Dermis microvascular lymphatic vessel endothelial cell (primary cell): ENCODE results near the gene FGD4. TPM values are rescaled to one million over a fixed set of nuclear protein-coding genes. Genes with fewer than 3 reads are reported as not detected.

Experiments used
- DNase-seq, 2 donors: peaks; one replicate each; pipeline versions ENCODE4 v3.0.0 to v3.0.0-alpha.2; 2010; ENCODE audit warnings: low read depth in 2 of 2
- total RNA-seq: library from RNA; depleted of rRNA; stranded (reverse); fragments of >200 nt; gene quantifications from 2 replicates; pipeline ENCODE4 v1.2.1, GENCODE V29; 2014

Gene FGD4
- total RNA-seq, 1 donor from 2014 or later: 9.2 TPM

GRCh38 chr12:32402946-32403345, 3.6 kb downstream of the FGD4 start:
- no peak for DNase-seq

- DNase-seq: no peak
These were observed 8.4 kb downstream of the FGD4 start for GRCh38 chr12:32407795-32408194.

GRCh38 chr12:32413412-32413811, 14.1 kb downstream of the FGD4 start:
- no peak for DNase-seq

GRCh38 chr12:32418221-32418620, 18.9 kb downstream of the FGD4 start:
- DNase-seq: no peak

GRCh38 chr12:32418903-32419519, 19.7 kb downstream of the FGD4 start:
- no peak for DNase-seq

GRCh38 chr12:32419520-32419960, 20.2 kb downstream of the FGD4 start:
- DNase-seq: no peak

- DNase-seq: no peak
These were observed 21.0 kb downstream of the FGD4 start for GRCh38 chr12:32420356-32420755.

- DNase-seq: no peak
These were observed 24.2 kb downstream of the FGD4 start for GRCh38 chr12:32423559-32423958.

- no peak for DNase-seq
These were observed 31.7 kb downstream of the FGD4 start for GRCh38 chr12:32431025-32431424.

- DNase-seq: no peak
These were observed 36.8 kb downstream of the FGD4 start for GRCh38 chr12:32435921-32436705.

GRCh38 chr12:32437095-32437515, 37.7 kb downstream of the FGD4 start:
- peak in 1 of 2 donors; percentile 82 for DNase-seq

GRCh38 chr12:32440120-32440865, 40.9 kb downstream of the FGD4 start:
- DNase-seq: peak in 1 of 2 donors; percentile 22

- no peak for DNase-seq
These were observed 44.1 kb downstream of the FGD4 start for GRCh38 chr12:32443491-32443890.

- DNase-seq: peak; percentile 75 to 95
These were observed 45.5 kb downstream of the FGD4 start for GRCh38 chr12:32444895-32445294.

GRCh38 chr12:32445356-32445755, 46.0 kb downstream of the FGD4 start:
- DNase-seq: no peak

GRCh38 chr12:32446316-32447119, 47.2 kb downstream of the FGD4 start:
- peak in 1 of 2 donors; percentile 63 for DNase-seq

- peak in 1 of 2 donors; percentile 51 for DNase-seq
These were observed 49.2 kb downstream of the FGD4 start for GRCh38 chr12:32448586-32448985.

GRCh38 chr12:32450363-32450762, 51.0 kb downstream of the FGD4 start:
- DNase-seq: no peak

- DNase-seq: no peak
These were observed 51.4 kb downstream of the FGD4 start for GRCh38 chr12:32450768-32451167.

- DNase-seq: peak in 1 of 2 donors; percentile 72
These were observed 52.5 kb downstream of the FGD4 start for GRCh38 chr12:32451816-32452215.

- peak in 1 of 2 donors; percentile 54 for DNase-seq
These were observed 54.7 kb downstream of the FGD4 start for GRCh38 chr12:32454075-32454474.
